Gastrocnemius medialis (tissue), 4 donors: Measurements from ENCODE around the gene ZBTB7C.

Source experiments
- POLR2A ChIP-seq, 2 donors: fragments of 450-650 bp; IDR thresholded peaks; one replicate each; pipeline ENCODE4 v1.6.1; 2017; ENCODE audit warnings: antibody characterized with exemption in 2 of 2, mild to moderate bottlenecking in 2 of 2, moderate library complexity in 2 of 2
- TF ChIP-seq, protein P1 (sequence below), 5 experiments: fragments of 450-650 bp in 3 of 5; fragments of 200-600 bp in 2 of 5; sonication (generic) in 2 of 5; IDR thresholded peaks in 4 of 5; conservative IDR thresholded peaks in 1 of 5; 1 replicate in 4 of 5; 2 replicates in 1 of 5; pipeline ENCODE4 v1.5.1; 2016 to 2019; ENCODE audit warnings: antibody characterized with exemption in 5 of 5, mild to moderate bottlenecking in 3 of 5, moderate library complexity in 3 of 5

DNA sequence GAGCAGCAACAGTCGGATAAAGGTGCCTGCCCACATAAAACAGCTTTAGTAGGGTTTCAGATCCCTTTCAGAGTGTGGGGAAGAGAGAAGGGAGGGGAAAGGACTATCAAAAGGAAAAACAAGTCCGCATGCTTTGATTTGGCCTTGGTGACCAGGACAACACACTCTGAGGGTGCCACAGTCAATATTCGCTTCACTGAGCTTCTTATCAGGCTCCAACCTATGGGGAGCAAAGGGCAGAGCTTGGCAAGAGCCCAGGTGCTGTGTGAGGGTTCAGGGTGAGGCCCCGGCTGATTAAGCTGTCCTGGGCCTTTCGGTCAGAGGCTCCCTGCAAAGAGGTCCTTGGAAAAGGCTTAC is 241.3 kb downstream of the ZBTB7C start:
- TF ChIP-seq, protein P1, sequence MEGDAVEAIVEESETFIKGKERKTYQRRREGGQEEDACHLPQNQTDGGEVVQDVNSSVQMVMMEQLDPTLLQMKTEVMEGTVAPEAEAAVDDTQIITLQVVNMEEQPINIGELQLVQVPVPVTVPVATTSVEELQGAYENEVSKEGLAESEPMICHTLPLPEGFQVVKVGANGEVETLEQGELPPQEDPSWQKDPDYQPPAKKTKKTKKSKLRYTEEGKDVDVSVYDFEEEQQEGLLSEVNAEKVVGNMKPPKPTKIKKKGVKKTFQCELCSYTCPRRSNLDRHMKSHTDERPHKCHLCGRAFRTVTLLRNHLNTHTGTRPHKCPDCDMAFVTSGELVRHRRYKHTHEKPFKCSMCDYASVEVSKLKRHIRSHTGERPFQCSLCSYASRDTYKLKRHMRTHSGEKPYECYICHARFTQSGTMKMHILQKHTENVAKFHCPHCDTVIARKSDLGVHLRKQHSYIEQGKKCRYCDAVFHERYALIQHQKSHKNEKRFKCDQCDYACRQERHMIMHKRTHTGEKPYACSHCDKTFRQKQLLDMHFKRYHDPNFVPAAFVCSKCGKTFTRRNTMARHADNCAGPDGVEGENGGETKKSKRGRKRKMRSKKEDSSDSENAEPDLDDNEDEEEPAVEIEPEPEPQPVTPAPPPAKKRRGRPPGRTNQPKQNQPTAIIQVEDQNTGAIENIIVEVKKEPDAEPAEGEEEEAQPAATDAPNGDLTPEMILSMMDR (IDR thresholded peaks at IDR 0.05 in 4 of 5, conservative IDR thresholded peaks at IDR 0.05 in 1 of 5) = no peak
- no peak for TF ChIP-seq POLR2A (IDR thresholded peaks at IDR 0.05)
